ENCODE data around the gene ITPR2.
"Not testable (repeated sequence)": the region's sequence is repeated elsewhere in the genome, so short reads cannot be mapped to it uniquely, and the experiment has no call there.

ITPR2 gene

DNA sequence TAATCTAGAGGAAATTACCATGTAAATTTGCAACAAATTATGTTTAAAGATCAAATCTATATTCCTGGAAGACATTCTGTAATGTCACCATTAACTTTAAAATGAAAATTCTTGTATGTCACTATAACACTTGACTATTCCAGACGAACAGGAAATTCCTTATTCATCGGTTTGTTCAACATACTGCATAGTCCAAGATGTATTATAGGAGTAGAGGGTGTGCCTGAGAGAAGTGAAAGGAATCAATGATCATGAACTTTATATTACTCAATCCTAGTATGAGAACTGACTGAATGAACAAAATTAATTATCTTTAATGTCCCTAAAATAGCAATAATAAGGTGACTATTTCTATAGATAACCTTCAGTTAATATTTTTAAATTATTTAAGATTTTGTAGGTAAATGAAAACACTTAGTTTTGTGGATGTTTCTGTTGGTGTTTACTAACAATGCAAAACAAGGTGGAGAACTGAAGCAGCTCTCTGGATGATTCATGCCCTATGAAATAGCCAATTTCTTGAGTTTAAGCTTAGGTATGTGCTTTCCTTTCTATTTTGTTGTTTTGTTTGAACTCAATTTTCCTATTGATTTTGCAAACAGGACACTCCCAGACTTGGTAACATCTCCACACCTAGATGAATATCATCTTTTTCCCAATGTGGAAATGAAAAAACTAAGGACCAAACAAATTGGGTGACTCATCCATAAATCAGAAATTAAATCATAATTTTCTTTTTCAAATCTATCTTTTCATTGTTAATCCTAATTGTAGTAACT lies 18.2 kb upstream of the ITPR2 start:
- no peak for DNase-seq (ENCODE audit: low read depth in 2 of 3, low spot score in 2 of 3)

DNA sequence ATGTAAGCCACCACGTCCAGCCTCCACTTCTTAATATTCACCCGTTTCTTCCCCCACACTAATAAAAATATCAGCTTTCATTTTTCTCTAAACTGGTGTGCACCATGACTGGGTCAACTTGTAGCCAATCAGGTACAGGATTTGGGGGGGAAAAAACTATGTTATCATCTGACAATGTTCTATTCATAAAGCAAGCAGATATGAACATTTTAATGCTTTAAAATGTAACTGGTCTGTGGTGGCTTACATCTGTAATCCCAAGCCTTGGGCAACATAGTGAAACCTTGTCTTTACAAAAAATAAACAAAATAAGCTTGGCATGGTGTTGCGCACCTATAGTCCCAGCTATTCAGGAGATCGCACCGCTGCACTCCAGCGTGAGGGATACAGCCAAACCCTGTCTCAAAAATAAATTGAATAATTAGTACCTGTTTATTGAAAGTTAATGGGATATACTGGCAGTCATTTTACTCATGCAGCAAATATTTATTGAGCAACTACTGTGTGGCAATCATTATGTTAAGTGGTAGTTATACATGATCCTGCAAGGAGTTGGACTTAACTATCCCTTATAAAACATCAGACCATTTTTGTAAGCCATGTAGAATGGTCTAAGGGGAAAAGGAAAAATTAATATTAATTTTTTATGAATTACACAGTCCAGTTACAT lies 15.3 kb upstream of the ITPR2 start:
- DNase-seq (ENCODE audit: low read depth in 2 of 3, low spot score in 2 of 3) = no peak

DNA sequence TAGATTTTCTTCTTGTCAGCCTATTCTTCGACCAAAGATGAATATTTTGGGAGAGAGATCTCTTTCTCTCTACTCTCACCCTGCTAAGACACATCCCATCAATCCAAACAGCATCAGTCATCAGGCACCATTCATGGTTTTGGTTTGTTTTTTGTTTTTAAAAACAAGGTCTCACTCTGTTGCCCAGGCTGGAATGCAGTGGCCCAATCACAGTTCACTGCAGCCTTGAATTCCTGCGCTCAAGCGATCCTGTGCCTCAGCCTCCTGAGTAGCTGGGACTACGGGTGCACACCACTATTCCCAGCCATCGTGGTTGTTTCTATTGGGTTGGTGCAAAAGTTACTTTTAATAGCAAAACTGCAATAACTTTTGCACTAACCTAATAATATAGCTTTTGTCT lies 14.4 kb upstream of the ITPR2 start:
- no peak for DNase-seq (ENCODE audit: low read depth in 2 of 3, low spot score in 2 of 3)

DNA sequence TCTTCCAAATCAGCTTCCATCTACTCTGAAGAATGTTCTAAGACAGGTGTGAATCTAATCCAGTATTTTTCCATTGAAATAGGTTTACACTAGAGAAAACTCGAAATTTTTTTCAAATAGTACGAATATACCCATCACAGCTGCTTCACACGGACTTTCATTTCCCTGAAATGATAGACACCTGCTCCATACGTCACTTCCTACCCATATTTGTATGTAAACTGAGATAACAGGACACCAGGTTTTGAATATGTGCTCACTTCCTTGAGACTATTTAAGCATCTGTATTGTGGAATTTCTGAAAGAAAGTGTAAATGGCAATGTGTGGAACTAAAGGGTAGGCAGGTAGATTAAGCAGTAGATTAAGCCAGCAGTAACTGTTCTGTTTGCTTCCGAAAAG lies 13.4 kb upstream of the ITPR2 start:
- no peak for DNase-seq (ENCODE audit: low read depth in 2 of 3, low spot score in 2 of 3)

DNA sequence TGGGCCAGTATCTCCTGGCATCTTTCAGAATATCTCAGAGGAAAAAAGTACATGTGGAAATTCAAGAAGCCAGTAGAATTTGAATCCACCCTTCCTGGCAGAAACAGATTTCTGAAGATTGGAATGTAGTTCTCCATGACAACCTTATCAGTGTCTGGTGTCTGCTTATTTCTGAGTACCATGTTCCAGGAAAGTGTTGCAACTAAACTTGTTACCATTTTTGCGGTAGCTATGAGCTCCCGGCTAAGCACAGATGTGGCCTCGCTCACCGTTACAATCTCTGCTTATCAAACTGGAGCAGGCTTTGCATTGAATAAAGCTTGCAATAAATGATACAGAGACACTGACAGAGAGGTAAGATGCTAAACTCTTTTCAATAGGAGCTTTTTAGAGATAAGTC lies 13.0 kb upstream of the ITPR2 start:
- no peak for DNase-seq (ENCODE audit: low read depth in 2 of 3, low spot score in 2 of 3)

DNA sequence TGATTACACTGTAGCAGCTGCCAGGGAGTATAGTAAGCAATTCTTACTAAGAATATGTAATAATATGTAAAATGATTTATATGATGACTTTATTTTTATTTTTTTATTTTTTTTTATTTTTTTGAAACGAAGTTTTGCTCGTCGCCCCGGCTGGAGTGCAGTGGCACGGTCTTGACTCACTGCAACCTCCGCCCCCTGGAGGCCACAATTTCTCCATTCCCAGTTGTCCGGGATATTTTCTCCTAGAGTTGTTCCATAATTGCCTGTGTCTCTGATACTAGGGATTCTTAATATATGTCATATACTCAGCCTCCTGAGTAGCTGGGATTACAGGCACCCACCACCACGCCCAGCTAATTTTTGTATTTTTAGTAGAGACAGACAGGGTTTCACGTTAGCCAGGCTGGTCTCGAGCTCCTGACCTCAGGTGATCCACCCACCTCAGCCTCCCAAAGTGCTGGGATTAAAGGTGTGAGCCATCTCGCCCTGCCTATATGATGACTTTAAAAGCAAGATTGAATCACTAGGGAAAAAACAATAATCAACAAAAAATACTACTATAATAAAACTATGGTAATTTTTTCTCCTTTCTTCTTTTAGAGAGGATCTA lies 12.2 kb upstream of the ITPR2 start:
- no peak for DNase-seq (ENCODE audit: low read depth in 2 of 3, low spot score in 2 of 3)

DNA sequence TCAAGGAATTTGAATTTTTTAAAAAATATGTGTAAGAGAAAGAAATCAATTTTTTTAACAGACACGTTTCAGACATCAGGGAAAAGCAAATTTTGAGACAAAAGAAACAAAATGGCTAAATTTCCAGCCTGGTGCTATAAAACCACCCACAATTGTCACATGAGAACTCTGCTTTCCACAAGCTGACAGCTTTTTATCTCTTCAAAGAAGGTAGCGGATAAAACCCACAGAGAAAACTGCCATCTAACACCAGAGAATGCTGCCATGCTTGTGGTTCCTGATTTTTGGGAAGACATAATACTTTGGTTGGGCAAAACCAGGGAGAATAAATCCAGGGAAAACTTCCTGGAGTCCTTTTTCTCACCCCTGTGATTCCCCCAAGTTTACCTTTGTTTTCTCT lies 10.3 kb upstream of the ITPR2 start:
- DNase-seq (ENCODE audit: low read depth in 2 of 3, low spot score in 2 of 3) = no peak

DNA sequence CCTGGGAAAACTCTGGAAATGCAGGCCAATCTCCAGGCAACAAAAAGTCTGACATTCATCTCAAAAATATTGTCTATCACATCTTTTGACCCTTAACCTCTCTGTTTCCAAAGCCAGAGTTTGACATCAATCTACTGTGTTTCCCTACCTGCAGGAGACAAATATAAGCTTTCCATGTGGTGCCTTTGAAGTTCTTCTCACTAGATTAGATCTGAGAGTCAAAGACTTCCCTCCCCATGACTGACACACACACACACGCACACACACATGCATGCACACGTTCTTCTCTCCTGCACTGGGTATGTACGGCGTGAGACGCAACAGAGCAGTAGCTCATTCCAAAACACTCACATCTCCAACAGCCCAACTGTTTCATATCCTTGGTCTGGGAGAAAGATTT lies 8.1 kb upstream of the ITPR2 start:
- DNase-seq (ENCODE audit: low read depth in 2 of 3, low spot score in 2 of 3) = no peak

DNA sequence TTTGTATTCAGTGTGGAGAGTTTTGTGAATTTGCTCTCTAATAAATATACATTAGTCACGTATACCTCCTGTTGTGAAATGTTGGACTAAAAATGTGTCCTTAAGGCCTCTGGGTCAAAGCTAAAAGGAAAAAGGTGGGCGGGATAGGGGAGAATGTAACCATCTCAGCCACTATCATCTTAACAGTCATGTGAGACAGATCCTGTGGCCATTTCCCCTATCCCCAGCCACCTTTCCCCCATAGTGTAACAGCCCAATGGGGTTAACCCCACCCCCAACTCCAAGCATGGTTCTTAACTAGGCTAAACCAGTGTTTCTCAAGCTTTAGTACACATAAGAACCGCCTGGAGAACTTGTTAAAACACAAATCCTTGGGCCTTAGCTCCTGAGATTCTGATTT lies 6.5 kb upstream of the ITPR2 start:
- DNase-seq (ENCODE audit: low read depth in 2 of 3, low spot score in 2 of 3) = no peak

DNA sequence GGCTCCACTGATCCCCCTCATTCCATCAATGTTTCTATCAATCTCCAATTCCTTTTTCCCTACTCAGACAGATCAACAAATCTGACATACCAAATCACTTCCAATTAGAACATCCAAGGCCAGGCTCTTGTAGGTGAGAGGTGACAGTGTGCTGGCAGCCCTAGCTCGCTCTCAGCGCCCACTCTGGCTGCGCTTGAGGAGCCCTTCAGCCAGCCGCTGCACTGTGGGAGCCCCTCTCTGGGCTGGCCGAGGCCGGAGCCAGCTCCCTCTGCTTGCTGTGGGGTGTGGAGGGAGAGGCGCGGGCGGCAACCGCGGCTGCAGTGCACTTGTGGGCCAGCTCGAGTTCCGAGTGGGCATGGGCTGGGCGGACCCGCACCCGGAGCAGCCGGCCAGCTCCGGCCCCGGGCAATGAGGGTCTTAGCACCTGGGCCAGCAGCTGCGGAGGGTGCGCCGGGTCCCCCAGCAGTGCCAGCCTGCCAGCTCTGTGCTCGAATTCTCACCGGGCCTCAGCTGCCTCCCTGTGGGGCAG lies 6.0 kb upstream of the ITPR2 start:
- no peak for DNase-seq (ENCODE audit: low read depth in 2 of 3, low spot score in 2 of 3)

DNA sequence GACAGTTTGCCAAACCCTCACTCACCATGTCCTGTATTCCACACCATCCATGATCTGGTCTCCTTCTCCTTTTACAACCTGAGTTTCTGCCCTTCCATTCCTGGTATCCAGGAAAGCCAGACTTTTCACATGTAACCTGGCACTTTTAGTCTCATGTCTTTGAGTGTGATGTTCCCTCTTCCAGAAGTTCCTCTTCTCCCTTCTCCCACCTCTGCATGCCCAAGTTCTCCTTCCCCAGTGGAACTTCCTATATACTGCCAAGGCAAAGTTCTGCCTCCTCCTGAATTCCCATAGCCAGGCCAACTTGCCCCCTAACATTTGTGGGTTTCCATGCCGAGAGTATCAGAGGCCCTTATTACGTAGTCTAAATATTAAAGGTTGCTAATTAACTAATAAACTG lies 3.2 kb upstream of the ITPR2 start:
- DNase-seq (ENCODE audit: low read depth in 2 of 3, low spot score in 2 of 3) = no peak

DNA sequence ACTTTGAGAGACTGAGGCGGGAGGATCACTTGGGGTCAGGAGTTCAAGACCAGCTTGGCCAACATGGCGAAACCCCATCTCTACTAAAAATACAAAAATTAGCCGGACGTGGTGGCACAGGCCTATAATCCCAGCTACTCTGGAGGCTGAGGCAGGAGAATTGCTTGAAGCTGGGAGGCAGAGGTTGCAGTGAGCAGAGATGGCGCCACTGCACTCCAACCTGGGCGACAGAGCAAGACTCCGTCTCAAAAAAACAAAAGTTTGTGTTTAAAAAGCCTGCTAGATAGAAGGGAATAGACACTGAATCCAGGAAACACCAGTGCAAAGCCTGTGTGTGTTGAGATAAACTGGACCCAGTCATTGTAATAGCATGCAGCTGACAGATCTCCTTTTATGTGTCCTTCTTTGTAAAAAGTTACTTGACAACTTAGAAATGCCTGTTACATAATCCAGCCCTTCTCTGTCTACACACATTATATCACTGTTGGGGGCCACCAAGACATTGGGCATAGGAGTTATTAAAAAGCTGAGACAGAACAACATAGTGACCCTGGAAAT lies 1.6 kb upstream of the ITPR2 start:
- not testable (repeated sequence) for DNase-seq (ENCODE audit: low read depth in 2 of 3, low spot score in 2 of 3)

DNA sequence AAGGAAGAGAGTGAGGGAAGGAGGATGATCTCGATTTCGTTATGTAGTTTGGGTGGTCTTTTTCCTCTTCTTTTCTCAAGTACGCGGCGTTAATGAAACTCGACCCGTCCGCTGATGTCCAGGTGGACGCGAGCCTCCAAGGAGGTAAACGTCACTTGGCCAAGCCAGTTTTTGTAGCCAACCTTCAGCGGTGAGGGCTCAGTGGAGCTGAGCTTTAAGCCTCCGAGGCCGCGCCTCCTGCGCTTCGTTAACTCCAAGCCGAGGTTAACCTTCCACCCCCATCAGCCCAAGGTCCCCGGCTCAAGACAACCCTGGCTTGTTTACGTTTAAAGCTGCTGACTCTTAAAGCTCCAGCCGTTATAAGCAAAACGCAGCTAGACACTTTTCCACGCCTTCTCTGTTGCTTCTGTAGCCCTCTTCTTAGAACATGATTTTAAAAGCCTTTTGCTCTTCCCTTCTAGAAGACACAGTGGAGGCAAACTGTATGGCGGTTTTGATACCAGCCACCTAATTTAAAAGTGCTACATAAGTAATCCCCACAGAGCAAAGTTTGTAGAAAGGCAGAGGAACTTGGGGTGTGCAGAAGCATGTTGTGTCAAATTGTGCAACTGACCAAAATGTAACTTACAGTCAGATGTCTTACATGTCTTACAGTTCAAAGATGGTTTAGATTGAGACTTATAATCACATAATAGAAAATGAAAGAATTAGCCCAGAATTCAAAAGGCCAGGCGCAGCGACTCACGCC lies 923 bp upstream of the ITPR2 start:
- DNase-seq (ENCODE audit: low read depth in 2 of 3, low spot score in 2 of 3) = no peak

DNA sequence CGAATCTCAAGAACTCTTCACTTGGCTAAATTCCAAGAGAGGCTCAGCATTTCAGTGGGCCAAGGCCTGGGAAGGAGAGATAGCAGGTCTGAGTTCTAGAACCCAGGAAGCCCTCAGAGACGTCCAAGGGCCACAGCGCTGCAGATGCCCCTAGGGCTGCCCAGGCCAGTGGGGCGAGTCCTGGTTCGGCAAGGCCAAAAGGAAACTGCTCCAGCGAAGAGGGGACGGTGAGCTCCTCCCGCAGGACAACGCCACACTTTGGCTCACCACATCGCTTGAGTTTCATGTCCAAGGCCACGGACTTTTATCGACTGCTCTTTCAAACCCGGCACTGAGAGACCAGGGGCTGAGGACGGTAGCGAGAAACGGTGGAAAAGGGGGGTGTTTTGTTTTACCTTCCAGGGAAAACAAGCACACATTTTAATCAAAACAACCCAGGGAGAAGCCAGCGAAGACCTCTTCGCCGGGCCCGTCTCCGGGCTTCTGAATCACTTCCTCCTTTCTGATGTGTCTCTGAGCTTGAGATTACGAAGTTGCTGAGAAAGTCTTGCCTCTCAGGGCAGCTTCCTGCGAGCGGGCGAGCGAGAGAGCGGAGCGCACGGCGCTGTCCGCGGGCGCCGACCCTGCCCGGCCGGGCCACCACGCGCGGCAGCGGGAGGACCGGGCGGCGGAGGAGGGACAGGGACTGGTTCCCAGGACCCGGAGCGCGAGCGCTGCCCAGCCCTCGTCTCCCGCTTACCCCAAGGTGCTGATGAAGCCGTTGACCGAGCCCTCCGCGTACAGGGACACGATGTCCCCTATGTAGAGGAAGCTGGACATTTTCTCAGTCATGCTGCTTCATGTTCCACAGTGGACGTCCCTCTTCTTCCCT lies 808 bp downstream of the ITPR2 start:
- peak; percentile 30 to 43 (median 42) for DNase-seq (ENCODE audit: low read depth in 2 of 3, low spot score in 2 of 3)

DNA sequence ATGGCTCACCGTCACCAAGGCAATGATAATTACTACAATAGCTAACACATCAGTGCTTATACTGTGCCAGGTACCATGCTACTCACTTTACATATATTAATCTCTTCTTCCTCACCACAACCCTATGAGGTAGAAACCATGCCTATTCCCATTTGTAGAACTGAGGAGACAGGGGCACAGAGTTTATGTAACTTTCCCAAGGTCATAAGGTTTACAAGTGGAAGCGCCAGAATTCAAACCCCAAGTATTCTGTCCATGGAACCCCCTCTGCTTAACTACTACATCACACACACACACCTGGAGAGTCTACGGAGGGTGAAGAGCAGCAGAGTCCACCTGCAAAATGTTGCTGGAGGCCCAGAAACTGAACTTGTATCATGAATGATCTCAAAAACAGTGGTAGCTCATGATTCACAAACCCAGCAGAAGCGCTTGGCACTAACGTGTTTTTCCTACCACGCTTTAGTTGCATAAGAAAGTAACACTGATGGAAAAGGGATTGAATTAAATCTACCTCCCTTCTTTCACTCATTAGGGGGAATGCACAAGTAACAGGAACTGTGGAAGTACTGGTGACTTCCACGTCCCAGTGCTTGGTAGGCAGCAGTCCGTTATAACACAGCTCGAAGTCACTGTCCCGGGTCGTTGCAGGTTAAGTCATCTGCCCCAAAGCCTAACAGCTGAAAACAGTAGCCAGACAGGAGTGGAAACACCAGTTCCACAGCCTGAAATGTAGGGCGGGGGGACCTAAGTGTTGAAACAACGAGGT lies 2.0 kb downstream of the ITPR2 start:
- DNase-seq (ENCODE audit: low read depth in 2 of 3, low spot score in 2 of 3) = no peak

DNA sequence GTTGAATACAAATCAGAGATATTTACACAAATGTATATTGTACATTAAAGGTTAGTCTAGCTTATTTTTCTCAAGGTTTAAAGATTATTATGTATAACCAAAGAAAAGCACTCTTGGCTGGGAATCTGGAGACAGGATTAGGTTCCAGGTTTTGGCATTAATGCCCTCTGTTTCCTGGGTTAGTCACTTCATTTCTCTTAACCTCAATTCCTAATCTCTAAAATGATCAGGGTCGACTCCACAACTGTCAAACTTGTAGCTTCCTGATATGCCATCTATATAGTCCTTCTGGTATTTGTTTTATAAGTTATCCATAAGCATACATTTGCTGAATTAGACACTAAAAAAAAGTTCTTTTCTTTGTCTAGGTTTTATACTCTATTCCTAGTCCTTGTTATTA lies 2.6 kb downstream of the ITPR2 start:
- no peak for DNase-seq (ENCODE audit: low read depth in 2 of 3, low spot score in 2 of 3)

DNA sequence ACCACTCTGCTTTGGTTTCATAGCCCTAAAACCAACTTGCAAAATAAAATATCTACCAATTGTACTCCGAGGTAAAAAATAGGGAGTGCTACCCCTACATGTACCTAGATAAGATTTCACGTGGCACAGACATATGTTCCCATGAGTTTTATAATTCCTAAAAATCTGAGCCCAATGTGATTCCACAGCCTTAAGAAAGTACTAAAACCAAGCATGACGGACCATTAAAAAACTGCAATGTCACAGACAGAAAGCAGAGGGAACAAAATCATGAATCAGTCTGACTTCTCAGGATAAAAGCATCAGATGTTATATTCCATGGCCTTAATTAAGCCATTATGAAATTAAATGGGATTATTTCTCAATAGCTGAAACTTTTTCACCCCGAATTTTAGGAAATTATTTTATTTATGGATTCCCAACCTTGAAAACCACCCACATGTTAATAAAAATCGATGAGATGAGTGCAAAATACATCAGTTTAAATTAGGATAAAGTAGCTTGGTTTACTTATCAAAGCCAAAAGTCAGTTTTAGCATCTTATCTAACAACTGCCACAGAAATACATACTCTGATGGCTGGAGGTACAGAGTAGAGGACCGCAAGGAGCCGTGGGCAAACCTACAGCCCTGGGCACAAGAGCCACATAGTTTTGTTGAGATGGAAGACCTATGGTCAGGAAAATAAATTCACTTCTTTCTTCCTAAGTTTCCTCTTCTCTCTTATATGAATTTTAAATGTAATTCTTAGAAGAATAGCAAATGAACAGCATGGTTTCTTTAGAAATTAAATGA lies 4.5 kb downstream of the ITPR2 start:
- no peak for DNase-seq (ENCODE audit: low read depth in 2 of 3, low spot score in 2 of 3)

DNA sequence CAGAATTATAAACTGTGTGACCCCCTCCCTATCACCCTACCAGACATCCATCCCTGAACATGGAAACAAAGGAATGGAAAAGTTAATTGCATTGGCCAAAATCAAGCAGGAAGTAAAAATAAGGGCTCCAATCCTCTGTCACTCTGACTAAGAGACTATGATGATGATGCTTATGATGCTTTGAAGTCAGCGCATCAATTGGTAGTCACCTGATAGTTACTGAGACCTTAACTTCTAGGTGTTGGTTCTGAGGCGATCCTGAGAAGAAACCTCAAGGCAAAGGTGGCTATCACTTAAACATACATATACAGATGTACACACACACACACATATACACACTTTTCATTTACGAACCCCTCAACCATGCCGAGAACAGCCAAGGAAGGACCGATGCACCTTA lies 6.6 kb downstream of the ITPR2 start:
- no peak for DNase-seq (ENCODE audit: low read depth in 2 of 3, low spot score in 2 of 3)
